WTC11 (cell line): ENCODE data around the gene UBE2V1. TPM values are rescaled to one million over a fixed set of nuclear protein-coding genes. Genes with fewer than 3 reads are reported as not detected.

Source experiments
- ATAC-seq: fragments of 200-7000 bp; cut with Tn5 transposase; 2 replicates; pipeline ENCODE4 v1.10.0; 2021; ENCODE audit warnings: mild to moderate bottlenecking, moderate library complexity
- CTCF ChIA-PET: fragments of 300-600 bp; sonication (Branson Sonifier 250); formaldehyde crosslinking; loops from one replicate; lab custom pipeline; 2021; ENCODE audit warnings: antibody characterized with exemption; lab: Charles Lee
- POLR2A ChIA-PET: fragments of 350-600 bp; sonication (Branson Sonifier 250); formaldehyde crosslinking; loops from one replicate; lab custom pipeline; 2021; ENCODE audit warnings: antibody characterized with exemption; lab: Charles Lee
- DNase-seq: peaks from one replicate; pipeline ENCODE4 v3.0.0; 2021; ENCODE audit warnings: low spot score
- H3K27ac Mint-ChIP-seq: 2 replicates; pipeline ENCODE4 v1.8.0; 2021; ENCODE audit warnings: mixed read lengths
- H3K27me3 Mint-ChIP-seq: 2 replicates; pipeline ENCODE4 v1.8.0; 2021; ENCODE audit warnings: low read depth, mild to moderate bottlenecking, moderate library complexity, mixed read lengths
- H3K36me3 Mint-ChIP-seq: 2 replicates; pipeline ENCODE4 v1.8.0; 2021; ENCODE audit warnings: mixed read lengths
- H3K4me1 Mint-ChIP-seq: 2 replicates; pipeline ENCODE4 v1.8.0; 2022; ENCODE audit warnings: mixed read lengths
- H3K4me3 Mint-ChIP-seq: 2 replicates; pipeline ENCODE4 v1.8.0; 2021; ENCODE audit warnings: mild to moderate bottlenecking, moderate library complexity, mixed read lengths
- H3K9me3 Mint-ChIP-seq: 2 replicates; pipeline ENCODE4 v1.8.0; 2021; ENCODE audit warnings: mixed read lengths
- CDX4 ChIP-seq: fragments of 250-450 bp; sonication (Bioruptor Pico); IDR thresholded peaks from 2 replicates; pipeline ENCODE4 v1.9.0; 2021; ENCODE audit warnings: moderate library complexity, mild to moderate bottlenecking, inconsistent platforms, borderline replicate concordance
- CREB1 ChIP-seq: sonication (generic); formaldehyde crosslinking; IDR thresholded peaks from 2 replicates; pipeline ENCODE4 v1.8.0; 2023; ENCODE audit warnings: mild to moderate bottlenecking, missing genetic modification reagents
- CTCF ChIP-seq: fragments of 200-600 bp; IDR thresholded peaks from 2 replicates; pipeline ENCODE4 v1.8.0; 2022; ENCODE audit warnings: antibody characterized with exemption
- GTF2I ChIP-seq: fragments of 250-450 bp; sonication (Bioruptor Pico); conservative IDR thresholded peaks from 2 replicates; pipeline ENCODE4 v1.4.0; 2021; ENCODE audit warnings: mild to moderate bottlenecking
- IRF2 ChIP-seq: sonication (generic); formaldehyde crosslinking; IDR thresholded peaks from 2 replicates; pipeline ENCODE4 v1.8.0; 2022; ENCODE audit warnings: low read depth, missing genetic modification reagents, borderline replicate concordance
- KAT7 ChIP-seq: sonication (generic); formaldehyde crosslinking; IDR thresholded peaks from 2 replicates; pipeline ENCODE4 v1.8.1; 2023; ENCODE audit warnings: missing genetic modification reagents, mild to moderate bottlenecking, borderline replicate concordance
- NFATC4 ChIP-seq: fragments of 250-450 bp; sonication (Bioruptor Pico); IDR thresholded peaks from 2 replicates; pipeline ENCODE4 v1.9.0; 2021; ENCODE audit warnings: mild to moderate bottlenecking
- NR3C1 ChIP-seq: sonication (generic); formaldehyde crosslinking; conservative IDR thresholded peaks from 2 replicates; pipeline ENCODE4 v1.8.1; 2023; ENCODE audit warnings: low read depth, mild to moderate bottlenecking, missing genetic modification reagents
- SOX15 ChIP-seq: fragments of 250-450 bp; sonication (Bioruptor Pico); IDR thresholded peaks from 2 replicates; pipeline ENCODE4 v1.9.0; 2021; ENCODE audit warnings: mild to moderate bottlenecking
- TEAD1 ChIP-seq: sonication (generic); formaldehyde crosslinking; IDR thresholded peaks from 2 replicates; pipeline ENCODE4 v1.8.0; 2022; ENCODE audit warnings: mild to moderate bottlenecking, missing genetic modification reagents
- ZBTB21 ChIP-seq: sonication (generic); formaldehyde crosslinking; IDR thresholded peaks from 2 replicates; pipeline ENCODE4 v1.8.1; 2023; ENCODE audit warnings: mild to moderate bottlenecking, missing genetic modification reagents, borderline replicate concordance
- ZNF232 ChIP-seq: sonication (generic); formaldehyde crosslinking; IDR thresholded peaks from 2 replicates; pipeline ENCODE4 v1.8.0; 2022; ENCODE audit warnings: mild to moderate bottlenecking, missing genetic modification reagents
- ZNF416 ChIP-seq: fragments of 250-450 bp; sonication (Bioruptor Pico); IDR thresholded peaks from 2 replicates; pipeline ENCODE4 v1.9.0; 2021; ENCODE audit warnings: mild to moderate bottlenecking, inconsistent platforms
- ZNF425 ChIP-seq: fragments of 250-450 bp; sonication (Bioruptor Pico); conservative IDR thresholded peaks from 2 replicates; pipeline ENCODE4 v1.9.0; 2021; ENCODE audit warnings: mild to moderate bottlenecking
- ZNF512 ChIP-seq: sonication (generic); formaldehyde crosslinking; IDR thresholded peaks from 2 replicates; pipeline ENCODE4 v1.8.1; 2022; ENCODE audit warnings: missing genetic modification reagents, borderline replicate concordance
- ZNF671 ChIP-seq: fragments of 250-450 bp; sonication (Bioruptor Pico); IDR thresholded peaks from 2 replicates; pipeline ENCODE4 v1.8.0; 2021; ENCODE audit warnings: mild to moderate bottlenecking
- total RNA-seq: library from RNA; stranded (reverse); gene quantifications from 3 replicates; pipeline ENCODE4 v1.2.3, GENCODE V29; 2021
- TF ChIP-seq, protein P1 (sequence below): sonication (generic); formaldehyde crosslinking; IDR thresholded peaks from 2 replicates; pipeline ENCODE4 v1.8.1; 2022; ENCODE audit warnings: mild to moderate bottlenecking, missing genetic modification reagents, moderate library complexity, borderline replicate concordance
- TF ChIP-seq, protein P2 (sequence below): sonication (generic); formaldehyde crosslinking; IDR thresholded peaks from 2 replicates; pipeline ENCODE4 v1.8.0; 2023; ENCODE audit warnings: missing genetic modification reagents, mild to moderate bottlenecking, borderline replicate concordance
- TF ChIP-seq, protein P3 (sequence below): sonication (generic); formaldehyde crosslinking; IDR thresholded peaks from 2 replicates; pipeline ENCODE4 v1.8.0; 2023; ENCODE audit warnings: mild to moderate bottlenecking, missing genetic modification reagents

Gene UBE2V1
- total RNA-seq, 1 experiment from 2014 or later, result 144 TPM

DNA sequence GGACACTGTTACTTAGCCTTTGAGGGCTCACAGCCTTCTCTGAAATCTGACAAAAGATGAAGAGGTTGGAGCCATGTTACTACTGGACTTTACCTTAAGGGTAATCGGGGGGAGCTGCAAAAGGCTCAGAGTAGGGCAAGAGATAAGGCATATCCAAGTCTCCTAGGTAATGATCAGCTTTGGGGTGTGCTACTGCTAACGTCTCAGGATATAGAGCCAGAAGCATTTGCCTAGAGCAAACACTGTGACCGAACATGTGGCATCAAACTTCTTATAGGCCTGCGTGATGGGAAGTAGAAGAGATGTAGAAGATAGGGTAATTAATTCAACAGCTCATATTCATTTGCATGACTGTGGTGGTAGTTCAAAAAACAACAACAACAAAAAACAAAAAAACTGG, 11.1 kb downstream of the UBE2V1 start:
- ChIA-PET CTCF (interaction anchor here (1.0 to 2.7 kb wide), 3 partner anchors 16 to 30 kb away, joined by 6 to 7 read pairs (median 6); no protein-coding TSS in a partner anchor), POLR2A (no interaction called here)
- Mint-ChIP-seq H3K27ac (peak overlapping the region; percentile 74), H3K36me3 (peaks cover 2% of the 10 kb centered on the region; the same call in 1 of the 2 replicates), H3K9me3 (no peaks in the 10 kb centered on the region), H3K4me1 (peaks cover 49% of the 10 kb centered on the region), H3K27me3 (no peaks in the 10 kb centered on the region), H3K4me3 (no peak overlapping the region)
- TF ChIP-seq ZNF425 (no peak), SOX15 (CRISPR knock-in tag) (no peak), CDX4 (CRISPR knock-in tag) (no peak), CTCF (no peak), KAT7 (no peak), IRF2 (CRISPR knock-in tag) (no peak), ZNF416 (CRISPR knock-in tag) (no peak), TEAD1 (CRISPR knock-in tag) (no peak), ZNF232 (CRISPR knock-in tag) (no peak), NR3C1 (no peak), CREB1 (CRISPR knock-in tag) (no peak), NFATC4 (CRISPR knock-in tag) (no peak), ZBTB21 (CRISPR knock-in tag) (no peak)
- TF ChIP-seq, protein P1, sequence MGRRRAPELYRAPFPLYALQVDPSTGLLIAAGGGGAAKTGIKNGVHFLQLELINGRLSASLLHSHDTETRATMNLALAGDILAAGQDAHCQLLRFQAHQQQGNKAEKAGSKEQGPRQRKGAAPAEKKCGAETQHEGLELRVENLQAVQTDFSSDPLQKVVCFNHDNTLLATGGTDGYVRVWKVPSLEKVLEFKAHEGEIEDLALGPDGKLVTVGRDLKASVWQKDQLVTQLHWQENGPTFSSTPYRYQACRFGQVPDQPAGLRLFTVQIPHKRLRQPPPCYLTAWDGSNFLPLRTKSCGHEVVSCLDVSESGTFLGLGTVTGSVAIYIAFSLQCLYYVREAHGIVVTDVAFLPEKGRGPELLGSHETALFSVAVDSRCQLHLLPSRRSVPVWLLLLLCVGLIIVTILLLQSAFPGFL (CRISPR knock-in tag), result no peak
- TF ChIP-seq, protein P2, sequence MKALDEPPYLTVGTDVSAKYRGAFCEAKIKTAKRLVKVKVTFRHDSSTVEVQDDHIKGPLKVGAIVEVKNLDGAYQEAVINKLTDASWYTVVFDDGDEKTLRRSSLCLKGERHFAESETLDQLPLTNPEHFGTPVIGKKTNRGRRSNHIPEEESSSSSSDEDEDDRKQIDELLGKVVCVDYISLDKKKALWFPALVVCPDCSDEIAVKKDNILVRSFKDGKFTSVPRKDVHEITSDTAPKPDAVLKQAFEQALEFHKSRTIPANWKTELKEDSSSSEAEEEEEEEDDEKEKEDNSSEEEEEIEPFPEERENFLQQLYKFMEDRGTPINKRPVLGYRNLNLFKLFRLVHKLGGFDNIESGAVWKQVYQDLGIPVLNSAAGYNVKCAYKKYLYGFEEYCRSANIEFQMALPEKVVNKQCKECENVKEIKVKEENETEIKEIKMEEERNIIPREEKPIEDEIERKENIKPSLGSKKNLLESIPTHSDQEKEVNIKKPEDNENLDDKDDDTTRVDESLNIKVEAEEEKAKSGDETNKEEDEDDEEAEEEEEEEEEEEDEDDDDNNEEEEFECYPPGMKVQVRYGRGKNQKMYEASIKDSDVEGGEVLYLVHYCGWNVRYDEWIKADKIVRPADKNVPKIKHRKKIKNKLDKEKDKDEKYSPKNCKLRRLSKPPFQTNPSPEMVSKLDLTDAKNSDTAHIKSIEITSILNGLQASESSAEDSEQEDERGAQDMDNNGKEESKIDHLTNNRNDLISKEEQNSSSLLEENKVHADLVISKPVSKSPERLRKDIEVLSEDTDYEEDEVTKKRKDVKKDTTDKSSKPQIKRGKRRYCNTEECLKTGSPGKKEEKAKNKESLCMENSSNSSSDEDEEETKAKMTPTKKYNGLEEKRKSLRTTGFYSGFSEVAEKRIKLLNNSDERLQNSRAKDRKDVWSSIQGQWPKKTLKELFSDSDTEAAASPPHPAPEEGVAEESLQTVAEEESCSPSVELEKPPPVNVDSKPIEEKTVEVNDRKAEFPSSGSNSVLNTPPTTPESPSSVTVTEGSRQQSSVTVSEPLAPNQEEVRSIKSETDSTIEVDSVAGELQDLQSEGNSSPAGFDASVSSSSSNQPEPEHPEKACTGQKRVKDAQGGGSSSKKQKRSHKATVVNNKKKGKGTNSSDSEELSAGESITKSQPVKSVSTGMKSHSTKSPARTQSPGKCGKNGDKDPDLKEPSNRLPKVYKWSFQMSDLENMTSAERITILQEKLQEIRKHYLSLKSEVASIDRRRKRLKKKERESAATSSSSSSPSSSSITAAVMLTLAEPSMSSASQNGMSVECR (CRISPR knock-in tag), result no peak
- ATAC-seq (no peak), DNase-seq (no peak)

- no peak for ATAC-seq
- no peaks in the 10 kb centered on the region for H3K9me3 Mint-ChIP-seq
- ChIA-PET CTCF (interaction anchor here (1.0 to 2.7 kb wide), 4 partner anchors 16 to 180 kb away, joined by 5 to 11 read pairs (median 6); no protein-coding TSS in a partner anchor), POLR2A (interaction anchor here (0.6 kb wide), 1 partner anchor 185 kb away, joined by 4 read pairs; no protein-coding TSS in a partner anchor)
- H3K27me3 Mint-ChIP-seq, result no peaks in the 10 kb centered on the region
- peak overlapping the region; percentile 74; the same call in 1 of the 2 replicates for H3K27ac Mint-ChIP-seq
- peaks cover 6% of the 10 kb centered on the region; the same call in 1 of the 2 replicates for H3K36me3 Mint-ChIP-seq
- H3K4me3 Mint-ChIP-seq, result no peak overlapping the region
- DNase-seq, result no peak
- peaks cover 43% of the 10 kb centered on the region for H3K4me1 Mint-ChIP-seq
- TF ChIP-seq, protein P3, sequence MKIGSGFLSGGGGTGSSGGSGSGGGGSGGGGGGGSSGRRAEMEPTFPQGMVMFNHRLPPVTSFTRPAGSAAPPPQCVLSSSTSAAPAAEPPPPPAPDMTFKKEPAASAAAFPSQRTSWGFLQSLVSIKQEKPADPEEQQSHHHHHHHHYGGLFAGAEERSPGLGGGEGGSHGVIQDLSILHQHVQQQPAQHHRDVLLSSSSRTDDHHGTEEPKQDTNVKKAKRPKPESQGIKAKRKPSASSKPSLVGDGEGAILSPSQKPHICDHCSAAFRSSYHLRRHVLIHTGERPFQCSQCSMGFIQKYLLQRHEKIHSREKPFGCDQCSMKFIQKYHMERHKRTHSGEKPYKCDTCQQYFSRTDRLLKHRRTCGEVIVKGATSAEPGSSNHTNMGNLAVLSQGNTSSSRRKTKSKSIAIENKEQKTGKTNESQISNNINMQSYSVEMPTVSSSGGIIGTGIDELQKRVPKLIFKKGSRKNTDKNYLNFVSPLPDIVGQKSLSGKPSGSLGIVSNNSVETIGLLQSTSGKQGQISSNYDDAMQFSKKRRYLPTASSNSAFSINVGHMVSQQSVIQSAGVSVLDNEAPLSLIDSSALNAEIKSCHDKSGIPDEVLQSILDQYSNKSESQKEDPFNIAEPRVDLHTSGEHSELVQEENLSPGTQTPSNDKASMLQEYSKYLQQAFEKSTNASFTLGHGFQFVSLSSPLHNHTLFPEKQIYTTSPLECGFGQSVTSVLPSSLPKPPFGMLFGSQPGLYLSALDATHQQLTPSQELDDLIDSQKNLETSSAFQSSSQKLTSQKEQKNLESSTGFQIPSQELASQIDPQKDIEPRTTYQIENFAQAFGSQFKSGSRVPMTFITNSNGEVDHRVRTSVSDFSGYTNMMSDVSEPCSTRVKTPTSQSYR, result no peak
- no peak for TF ChIP-seq ZNF671 (CRISPR knock-in tag)
- no peak for TF ChIP-seq ZNF512 (CRISPR knock-in tag)
- no peak for TF ChIP-seq GTF2I
Measured at GRCh38 chr20:50101281-50101680, 11.7 kb downstream of the UBE2V1 start.
